Activated CD8-positive, alpha-beta memory T cell treated with anti-CD3 and anti-CD28 coated beads for 36 hours (primary cell): ENCODE data around the gene LILRB4. TPM values are rescaled to one million over a fixed set of nuclear protein-coding genes. Genes with fewer than 3 reads are reported as not detected.
"Not testable (repeated sequence)": the region's sequence is repeated elsewhere in the genome, so short reads cannot be mapped to it uniquely, and the experiment has no call there.

Experiments
- CTCF ChIA-PET: fragments of 350-600 bp; sonication (Branson Sonifier 250); formaldehyde crosslinking; loops from one replicate; lab custom pipeline; 2021; ENCODE audit warnings: antibody characterized with exemption; lab: Charles Lee
- POLR2A ChIA-PET: fragments of 350-600 bp; sonication (Branson Sonifier 250); formaldehyde crosslinking; loops from one replicate; lab custom pipeline; 2021; ENCODE audit warnings: antibody characterized with exemption; lab: Charles Lee
- total RNA-seq, 2 experiments: library from RNA; stranded (reverse); gene quantifications; one replicate each; pipeline ENCODE4 v1.2.3, GENCODE V29; 2021

Gene LILRB4
- total RNA-seq, 2 experiments from 2014 or later, result not detected

DNA sequence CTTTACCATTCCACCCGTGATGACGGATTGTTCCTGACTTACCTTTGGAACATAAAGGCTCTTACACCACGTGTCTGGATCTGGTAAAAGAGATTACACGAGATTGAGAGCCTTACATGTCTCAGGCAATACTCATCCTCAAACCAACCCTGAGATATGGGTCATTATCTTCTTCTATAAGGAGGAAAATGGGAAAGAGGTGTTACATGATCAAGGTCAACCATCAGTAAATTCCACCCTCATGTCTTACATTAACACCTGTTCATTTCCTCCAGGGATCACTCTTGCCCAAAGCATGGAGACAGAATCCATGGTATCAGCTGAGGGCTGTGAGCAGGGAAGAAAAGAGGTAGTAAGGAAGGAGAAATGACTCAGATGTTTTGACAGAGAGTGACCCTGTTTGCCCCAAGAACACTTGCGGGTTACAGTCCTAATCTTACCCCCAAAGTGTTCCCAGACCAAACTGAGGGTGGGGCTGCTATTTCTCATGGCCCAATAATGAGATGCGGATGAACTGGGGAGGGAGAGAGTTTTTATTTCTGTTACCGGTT, 19.6 kb downstream of the LILRB4 start:
- ChIA-PET POLR2A (no interaction called here), CTCF (no interaction called here)

DNA sequence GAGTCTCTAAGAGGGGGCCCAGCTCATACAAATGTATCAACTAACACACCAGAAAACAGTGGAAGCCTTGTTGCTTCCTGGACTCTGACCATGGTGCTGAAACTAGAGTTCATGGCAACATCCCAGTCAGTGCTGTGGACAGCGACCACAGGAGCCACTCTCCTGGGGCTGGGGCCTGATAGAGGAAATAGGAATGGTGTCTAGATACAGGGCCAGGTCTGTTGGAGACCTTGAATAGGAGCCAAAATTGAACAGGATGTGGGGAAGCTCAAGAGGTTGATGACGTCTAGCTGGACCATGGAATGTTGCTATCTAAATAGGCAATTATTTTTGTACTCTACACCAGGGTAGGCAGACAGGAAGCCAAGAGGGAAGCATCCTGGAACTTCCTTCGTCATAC, 21.7 kb downstream of the LILRB4 start:
- CTCF ChIA-PET, result no interaction called here
- POLR2A ChIA-PET, result no interaction called here

DNA sequence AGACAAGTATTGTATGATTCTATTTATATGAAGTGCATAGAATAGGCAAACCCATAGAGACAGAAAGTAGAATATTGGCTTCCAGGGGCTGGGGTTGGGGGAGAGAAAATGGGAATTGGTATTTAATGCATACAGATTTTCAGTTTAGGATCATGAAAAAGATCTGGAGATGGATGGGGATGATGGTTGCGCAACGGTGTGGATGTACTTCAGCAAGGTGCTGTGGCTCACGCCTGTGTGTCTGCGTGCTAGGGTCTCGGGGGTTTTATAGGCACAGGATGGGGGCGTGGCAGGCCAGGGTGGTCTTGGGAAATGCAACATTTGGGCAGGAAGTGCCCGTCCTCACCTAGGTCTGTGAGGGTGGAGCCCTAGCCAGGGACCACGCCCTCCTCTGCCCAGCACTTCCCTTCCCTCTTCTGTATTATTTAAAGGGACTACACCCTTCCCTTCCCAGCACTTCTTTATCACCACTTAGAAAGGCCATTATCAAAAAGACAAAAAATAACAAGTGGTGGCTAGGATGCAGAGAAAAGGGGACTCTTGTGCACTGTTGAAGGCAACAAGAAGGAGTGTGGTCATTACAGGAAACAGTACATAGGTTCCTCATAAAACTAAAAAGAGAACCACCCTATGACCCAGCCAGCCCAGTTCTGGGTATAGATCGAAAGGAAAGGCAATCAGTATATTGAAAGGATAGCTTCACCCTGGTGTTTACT, 29.0 kb downstream of the LILRB4 start:
- ChIA-PET CTCF (no interaction called here), POLR2A (no interaction called here)

DNA sequence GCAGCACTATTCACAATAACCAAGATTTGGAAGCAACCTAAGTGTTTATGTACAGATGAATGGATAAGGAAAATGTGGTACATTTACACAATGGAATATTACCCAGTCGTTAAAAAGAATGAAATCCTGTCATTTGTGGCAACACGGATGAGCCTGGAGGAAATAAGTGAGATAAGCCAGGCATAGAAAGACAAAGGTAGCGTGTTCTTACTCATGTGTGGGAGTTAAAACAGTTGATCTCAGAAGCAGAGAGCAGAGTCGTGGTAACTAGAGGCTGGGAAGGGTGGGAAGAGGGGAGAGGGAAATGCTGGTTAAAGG, 29.5 kb downstream of the LILRB4 start:
- ChIA-PET POLR2A (no interaction called here), CTCF (no interaction called here)

- ChIA-PET CTCF (interaction anchor here (0.6 kb wide), 1 partner anchor 177 kb away, joined by 3 read pairs; no protein-coding TSS in a partner anchor), POLR2A (no interaction called here)
These were observed 31.9 kb downstream of the LILRB4 start for GRCh38 chr19:54694648-54695047.

GRCh38 chr19:54696117-54696548, 33.3 kb downstream of the LILRB4 start:
- ChIA-PET POLR2A (no interaction called here), CTCF (no interaction called here)

- ChIA-PET POLR2A (no interaction called here), CTCF (no interaction called here)
These were observed 34.0 kb downstream of the LILRB4 start for GRCh38 chr19:54696766-54697165.

- CTCF ChIA-PET, POLR2A ChIA-PET: not testable (repeated sequence)
These were observed 34.9 kb downstream of the LILRB4 start for GRCh38 chr19:54697716-54698115.

DNA sequence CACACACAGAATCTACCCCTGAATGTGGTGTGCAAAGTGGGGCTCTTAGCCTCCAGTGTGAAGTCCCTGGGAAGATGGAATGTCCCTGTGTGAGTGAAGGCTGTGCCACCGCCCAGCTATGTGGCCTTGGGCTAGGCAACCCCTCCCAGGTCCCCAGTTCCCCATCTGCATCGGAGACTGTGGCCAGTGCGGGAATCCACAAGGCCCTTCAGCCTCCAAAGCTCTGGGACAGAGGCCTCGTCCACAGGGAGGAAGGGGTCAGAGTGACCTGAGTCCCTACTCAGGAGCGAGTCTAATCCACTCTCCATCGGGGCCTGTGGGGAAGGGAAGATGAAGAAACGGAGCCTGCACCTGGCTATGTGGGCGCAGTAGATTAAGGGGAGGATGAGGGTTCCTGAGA, 42.1 kb downstream of the LILRB4 start:
- ChIA-PET POLR2A (no interaction called here), CTCF (no interaction called here)

DNA sequence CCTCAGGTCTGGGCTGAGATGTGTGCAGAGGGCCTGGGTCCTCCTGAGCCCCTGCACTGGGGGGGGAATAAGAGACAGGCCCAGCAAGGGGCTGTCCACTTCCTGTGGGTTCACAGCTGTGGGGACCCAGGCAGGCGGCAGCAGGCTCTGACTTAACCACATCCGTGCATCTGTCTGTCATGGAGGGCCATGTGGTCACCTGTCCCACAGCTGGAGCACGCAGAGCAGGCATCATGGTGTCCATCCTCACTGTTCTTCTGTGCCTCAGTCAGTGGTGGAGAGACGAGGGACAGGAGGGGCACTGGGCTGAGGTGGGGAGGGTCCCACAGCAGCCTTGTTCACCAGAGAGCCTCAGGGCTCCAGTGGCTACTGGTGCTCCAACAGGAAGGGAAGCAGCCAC, 45.2 kb downstream of the LILRB4 start:
- ChIA-PET CTCF (no interaction called here), POLR2A (no interaction called here)

- CTCF ChIA-PET, result no interaction called here
- POLR2A ChIA-PET, result no interaction called here
These were observed 46.0 kb downstream of the LILRB4 start for GRCh38 chr19:54708781-54709180.

- ChIA-PET CTCF (no interaction called here), POLR2A (no interaction called here)
These were observed 46.6 kb downstream of the LILRB4 start for GRCh38 chr19:54709212-54709948.

DNA sequence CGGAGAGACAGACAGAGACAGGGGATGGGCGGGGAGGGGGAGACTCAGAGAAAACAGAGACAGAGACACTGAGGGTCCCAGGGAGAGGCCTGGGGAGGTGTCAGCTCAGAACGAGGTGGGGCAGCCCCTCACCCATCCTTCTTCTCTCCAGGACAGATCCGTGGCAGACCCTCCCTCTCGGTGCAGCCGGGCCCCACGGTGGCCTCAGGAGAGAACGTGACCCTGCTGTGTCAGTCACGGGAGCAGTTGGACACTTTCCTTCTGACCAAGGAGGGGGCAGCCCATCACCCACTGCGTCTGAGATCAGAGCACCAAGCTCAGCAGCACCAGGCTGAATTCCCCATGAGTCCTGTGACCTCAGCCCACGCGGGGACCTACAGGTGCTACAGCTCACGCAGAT, 47.2 kb downstream of the LILRB4 start:
- CTCF ChIA-PET, POLR2A ChIA-PET: not testable (repeated sequence)

Other genes starting within 250 kb of the LILRB4 start
- under 1 TPM in 1 of 2 experiments, not detected in 1; 0.21 TPM for gene TTYH1, start 247.5 kb upstream of the LILRB4 start, total RNA-seq
- gene LENG8, start 213.8 kb upstream of the LILRB4 start, total RNA-seq, result 100 to 1,000 TPM; 121 to 132 TPM
- gene LENG9, start 199.2 kb upstream of the LILRB4 start, total RNA-seq, result 1 to 10 TPM; 4.3 to 4.4 TPM
- 1 to 10 TPM in 1 of 2 experiments, under 1 TPM in 1; 0.51 to 1.2 TPM for gene CDC42EP5, start 189.7 kb upstream of the LILRB4 start, total RNA-seq
- gene LAIR2, start 160.2 kb upstream of the LILRB4 start, total RNA-seq, result 1 to 10 TPM; 1.8 to 2.2 TPM
- gene LILRA2, start 89.2 kb upstream of the LILRB4 start, total RNA-seq, result not detected
- gene LILRA1, start 69.4 kb upstream of the LILRB4 start, total RNA-seq, result not detected
- gene LILRB1, start 32.5 kb upstream of the LILRB4 start, total RNA-seq, result 1 to 10 TPM; 1.2 to 1.5 TPM
- gene KIR3DL3, start 61.5 kb downstream of the LILRB4 start, total RNA-seq, result not detected
- under 1 TPM; 0.57 to 0.74 TPM for gene KIR2DL3, start 75.5 kb downstream of the LILRB4 start, total RNA-seq
- gene KIR2DL1, start 106.8 kb downstream of the LILRB4 start, total RNA-seq, result under 1 TPM; 0.34 to 0.42 TPM
- gene KIR2DL4, start 140.6 kb downstream of the LILRB4 start, total RNA-seq, result under 1 TPM; 0.13 to 0.21 TPM
- gene KIR3DL1, start 153.5 kb downstream of the LILRB4 start, total RNA-seq, result under 1 TPM; 0.23 to 0.38 TPM
- gene KIR2DS4, start 169.7 kb downstream of the LILRB4 start, total RNA-seq, result under 1 TPM; 0.21 to 0.42 TPM
- gene KIR3DL2, start 187.5 kb downstream of the LILRB4 start, total RNA-seq, result under 1 TPM; 0.34 to 0.40 TPM
- gene FCAR, start 211.2 kb downstream of the LILRB4 start, total RNA-seq, result not detected
- under 1 TPM; 0.38 to 0.44 TPM for gene NCR1, start 243.2 kb downstream of the LILRB4 start, total RNA-seq